Stomach (tissue), 9 donors: ENCODE data around the gene CDKN1C. TPM values are rescaled to one million over a fixed set of nuclear protein-coding genes. Genes with fewer than 3 reads are reported as not detected.

ENCODE experiments used
- DNase-seq, 2 donors: peaks; one replicate each; pipeline versions ENCODE4 v3.0.0 to v3.0.0-alpha.2; 2013 to 2019
- H3K27ac ChIP-seq, 5 donors: fragments of 200-600 bp in 4 of 5; sonication (generic) in 4 of 5; one replicate each; pipeline ENCODE4 v1.5.1; 2013 to 2019; ENCODE audit warnings: mild to moderate bottlenecking in 1 of 5, moderate library complexity in 1 of 5
- H3K27me3 ChIP-seq, 3 donors: fragments of 200-600 bp; sonication (generic); one replicate each; pipeline ENCODE4 v1.5.1; 2017 to 2019; ENCODE audit warnings: mixed run types in 1 of 3
- H3K36me3 ChIP-seq, 4 donors: fragments of 200-600 bp; sonication (generic); 1 replicate in 3 of 4; 2 replicates in 1 of 4; pipeline ENCODE4 v1.5.1; 2016 to 2019
- H3K4me1 ChIP-seq, 4 donors: fragments of 200-600 bp; sonication (generic); one replicate each; pipeline ENCODE4 v1.5.1; 2016 to 2019
- H3K4me3 ChIP-seq, 4 donors: fragments of 200-600 bp; sonication (generic) in 3 of 4; one replicate each; pipeline ENCODE4 v1.5.1; 2016 to 2019; ENCODE audit warnings: mild to moderate bottlenecking in 1 of 4
- H3K9me3 ChIP-seq, 4 donors: fragments of 200-600 bp; sonication (generic); one replicate each; pipeline ENCODE4 v1.5.1; 2016 to 2019
- CTCF ChIP-seq, 7 experiments: fragments of 450-650 bp in 4 of 7; fragments of 200-600 bp in 3 of 7; sonication (generic) in 3 of 7; IDR thresholded peaks; one replicate each; pipeline ENCODE4 v1.5.1; 2016 to 2019; ENCODE audit warnings: antibody characterized with exemption in 7 of 7, control low read depth in 2 of 7, mild to moderate bottlenecking in 1 of 7
- EP300 ChIP-seq: sonication (generic); formaldehyde crosslinking; IDR thresholded peaks from one replicate; pipeline ENCODE4 v1.6.1; 2017; ENCODE audit warnings: antibody characterized with exemption
- POLR2A ChIP-seq, 4 donors: fragments of 450-650 bp; IDR thresholded peaks; one replicate each; pipeline ENCODE4 v1.6.1; 2016; ENCODE audit warnings: antibody characterized with exemption in 4 of 4, control low read depth in 2 of 4, mild to moderate bottlenecking in 1 of 4, moderate library complexity in 1 of 4
- POLR2AphosphoS5 ChIP-seq, 3 donors: sonication (generic); formaldehyde crosslinking; IDR thresholded peaks; one replicate each; pipeline ENCODE4 v1.6.1; 2016; ENCODE audit warnings: antibody characterized with exemption in 3 of 3
- WGBS, 5 donors: extraction: QIAGEN DNeasy Blood & Tissue Kit in 3 of 5; methylation state at CpG; one replicate each; pipeline versions ENCODE4 v1.1.5 to v1.1.7; 2013 to 2018; 5-methylcytosine and 5-hydroxymethylcytosine counted together
- intact Hi-C: fragments of 100-400 bp; cut with DNase I; formaldehyde crosslinking; loops from one replicate; pipeline ENCODE4 v1.15.1; 2023; ENCODE audit warnings: low total_unique reads
- polyA plus RNA-seq, 3 donors: library from polyadenylated mRNA; stranded (reverse); fragments of 200-250 nt; gene quantifications; one replicate each; pipeline ENCODE4 v1.2.3, GENCODE V29; 2013
- total RNA-seq, 5 donors: library from RNA; depleted of rRNA; stranded (reverse); fragments of >200 nt; gene quantifications; one replicate each; pipeline versions ENCODE4 v1.1.0 to v1.2.3, GENCODE V29; 2014 to 2016
- donor health status: healthy with polysubstance abuse.
- donor health status: Bipolar disorder and iron deficiency.
- donor health status: healthy.

Gene CDKN1C
- total and polyA plus RNA-seq, 8 donors, result 10.5 to 99.1 (median 42.3) TPM

- DNase-seq, result no peak
- WGBS, 5 donors, result 65 to 77% (median 68%) methylated on average over 13 of the region's 13 CpGs
- Histone ChIP-seq H3K27ac (peak overlapping the region; percentile 23 to 82 (median 80)), H3K4me1 (peaks cover 39 to 58% (median 45%) of the 10 kb centered on the region in 4 donors), H3K36me3 (no peaks in the 10 kb centered on the region), H3K4me3 (no peak overlapping the region), H3K27me3 (no peaks in the 10 kb centered on the region), H3K9me3 (no peaks in the 10 kb centered on the region)
- TF ChIP-seq EP300 (no peak), POLR2A (IDR thresholded peaks at IDR 0.05) (no peak), POLR2AphosphoS5 (IDR thresholded peaks at IDR 0.05) (no peak), CTCF (IDR thresholded peaks at IDR 0.05) (no peak)
- intact Hi-C loops, result no loop called here
These were observed 13.7 kb upstream of the CDKN1C start for GRCh38 chr11:2899080-2899783.

GRCh38 chr11:2898366-2899079 lies 12.9 kb upstream of the CDKN1C start:
- Histone ChIP-seq H3K4me3 (peak overlapping the region in 1 of 4 donors; percentile 7), H3K4me1 (peaks cover 32 to 51% (median 38%) of the 10 kb centered on the region in 4 donors), H3K27me3 (no peaks in the 10 kb centered on the region), H3K27ac (peak overlapping the region; percentile 14 to 82 (median 80)), H3K36me3 (no peaks in the 10 kb centered on the region), H3K9me3 (no peaks in the 10 kb centered on the region)
- peak in 2 of 3 donors; percentile 34 to 59 for TF ChIP-seq POLR2AphosphoS5 (IDR thresholded peaks at IDR 0.05)
- no peak for TF ChIP-seq EP300
- intact Hi-C loops, result no loop called here
- 54 to 69% (median 66%) methylated on average over 10 to 12 of the region's 12 CpGs for WGBS, 5 donors
- peak; percentile 57 to 75 for DNase-seq

- no peak overlapping the region for H3K4me3 ChIP-seq
- H3K27ac ChIP-seq, result no peak overlapping the region
- intact Hi-C loops, result no loop called here
- H3K36me3 ChIP-seq, result no peaks in the 10 kb centered on the region
- no peak for TF ChIP-seq POLR2A (IDR thresholded peaks at IDR 0.05)
- TF ChIP-seq POLR2AphosphoS5 (IDR thresholded peaks at IDR 0.05), result no peak
- TF ChIP-seq CTCF (IDR thresholded peaks at IDR 0.05), result no peak
- no peak for TF ChIP-seq EP300
- no peak for DNase-seq
- H3K9me3 ChIP-seq, result no peaks in the 10 kb centered on the region
- no peaks in the 10 kb centered on the region for H3K27me3 ChIP-seq
- WGBS, 5 donors, result 77 to 98% (median 91%) methylated on average over 4 to 6 of the region's 6 CpGs
- H3K4me1 ChIP-seq, result peaks cover 26 to 49% (median 33%) of the 10 kb centered on the region in 4 donors
These were observed 11.5 kb upstream of the CDKN1C start for GRCh38 chr11:2897048-2897447.

GRCh38 chr11:2896047-2896446 lies 10.5 kb upstream of the CDKN1C start:
- WGBS, 5 donors, result 75 to 90% (median 86%) methylated on average over 7 to 9 of the region's 9 CpGs
- H3K4me1 ChIP-seq, result peaks cover 31 to 50% (median 34%) of the 10 kb centered on the region in 4 donors
- no peak overlapping the region for H3K4me3 ChIP-seq
- no peaks in the 10 kb centered on the region for H3K27me3 ChIP-seq
- no peaks in the 10 kb centered on the region for H3K9me3 ChIP-seq
- no peak overlapping the region for H3K27ac ChIP-seq
- no peak for DNase-seq
- TF ChIP-seq POLR2AphosphoS5 (IDR thresholded peaks at IDR 0.05) (no peak), POLR2A (IDR thresholded peaks at IDR 0.05) (no peak), EP300 (no peak)
- intact Hi-C loops, result no loop called here
- H3K36me3 ChIP-seq, result no peaks in the 10 kb centered on the region

GRCh38 chr11:2893935-2894334 lies 8.4 kb upstream of the CDKN1C start:
- TF ChIP-seq POLR2A (IDR thresholded peaks at IDR 0.05) (no peak), CTCF (IDR thresholded peaks at IDR 0.05) (no peak), POLR2AphosphoS5 (IDR thresholded peaks at IDR 0.05) (no peak), EP300 (no peak)
- Histone ChIP-seq H3K4me3 (no peak overlapping the region), H3K4me1 (peaks cover 22 to 47% (median 32%) of the 10 kb centered on the region in 4 donors), H3K36me3 (no peaks in the 10 kb centered on the region), H3K27ac (no peak overlapping the region), H3K27me3 (no peaks in the 10 kb centered on the region), H3K9me3 (no peaks in the 10 kb centered on the region)
- intact Hi-C loops, result no loop called here
- WGBS, 5 donors, result 83 to 93% (median 88%) methylated on average over 4 of the region's 4 CpGs
- no peak for DNase-seq
